Vagina (tissue), 2 donors: ENCODE results near the gene LRRC59.

ENCODE experiments used
- POLR2A ChIP-seq, 2 donors: fragments of 450-650 bp; IDR thresholded peaks; one replicate each; pipeline ENCODE4 v1.6.1; 2017; ENCODE audit warnings: antibody characterized with exemption in 2 of 2, mild to moderate bottlenecking in 2 of 2, moderate library complexity in 2 of 2
- POLR2AphosphoS5 ChIP-seq, 2 donors: sonication (generic); formaldehyde crosslinking; IDR thresholded peaks; one replicate each; pipeline ENCODE4 v1.9.0; 2017; ENCODE audit warnings: antibody characterized with exemption in 2 of 2, mild to moderate bottlenecking in 2 of 2, low read depth in 1 of 2; ENCODE audit not compliant: insufficient read depth in 1 of 2
- TF ChIP-seq, protein P1 (sequence below), 3 experiments: fragments of 450-650 bp in 2 of 3; fragments of 200-600 bp in 1 of 3; sonication (generic) in 1 of 3; IDR thresholded peaks; one replicate each; pipeline ENCODE4 v1.5.1; 2017 to 2019; ENCODE audit warnings: antibody characterized with exemption in 3 of 3, mild to moderate bottlenecking in 2 of 3, moderate library complexity in 2 of 3

DNA sequence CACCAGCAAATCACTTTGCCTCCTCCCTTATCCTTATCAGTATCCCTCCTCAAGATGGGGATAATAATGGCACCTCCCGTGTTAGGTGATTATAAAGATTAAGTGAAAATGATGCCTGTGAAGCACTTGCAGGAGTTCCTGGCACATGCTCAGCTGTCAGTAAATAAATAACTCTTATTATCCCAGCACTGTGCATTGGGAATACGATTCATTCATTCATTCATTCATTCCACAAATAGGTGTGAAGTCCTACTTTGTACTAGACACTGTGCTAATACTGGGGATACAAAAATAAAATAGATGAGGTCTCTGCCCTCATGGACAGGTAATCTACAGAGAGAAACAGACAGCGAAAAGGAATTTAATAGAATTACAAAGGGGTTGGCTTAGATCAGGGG is 49.4 kb downstream of the LRRC59 start:
- no peak for TF ChIP-seq POLR2A (IDR thresholded peaks at IDR 0.05)
- TF ChIP-seq, protein P1, sequence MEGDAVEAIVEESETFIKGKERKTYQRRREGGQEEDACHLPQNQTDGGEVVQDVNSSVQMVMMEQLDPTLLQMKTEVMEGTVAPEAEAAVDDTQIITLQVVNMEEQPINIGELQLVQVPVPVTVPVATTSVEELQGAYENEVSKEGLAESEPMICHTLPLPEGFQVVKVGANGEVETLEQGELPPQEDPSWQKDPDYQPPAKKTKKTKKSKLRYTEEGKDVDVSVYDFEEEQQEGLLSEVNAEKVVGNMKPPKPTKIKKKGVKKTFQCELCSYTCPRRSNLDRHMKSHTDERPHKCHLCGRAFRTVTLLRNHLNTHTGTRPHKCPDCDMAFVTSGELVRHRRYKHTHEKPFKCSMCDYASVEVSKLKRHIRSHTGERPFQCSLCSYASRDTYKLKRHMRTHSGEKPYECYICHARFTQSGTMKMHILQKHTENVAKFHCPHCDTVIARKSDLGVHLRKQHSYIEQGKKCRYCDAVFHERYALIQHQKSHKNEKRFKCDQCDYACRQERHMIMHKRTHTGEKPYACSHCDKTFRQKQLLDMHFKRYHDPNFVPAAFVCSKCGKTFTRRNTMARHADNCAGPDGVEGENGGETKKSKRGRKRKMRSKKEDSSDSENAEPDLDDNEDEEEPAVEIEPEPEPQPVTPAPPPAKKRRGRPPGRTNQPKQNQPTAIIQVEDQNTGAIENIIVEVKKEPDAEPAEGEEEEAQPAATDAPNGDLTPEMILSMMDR (IDR thresholded peaks at IDR 0.05) = no peak
- no peak for TF ChIP-seq POLR2AphosphoS5 (IDR thresholded peaks at IDR 0.05; ENCODE audit: insufficient read depth in 1 of 2, low read depth in 1 of 2)
